ENCODE results near the gene NDRG4. TPM values are rescaled to one million over a fixed set of nuclear protein-coding genes. Genes with fewer than 3 reads are reported as not detected.

NDRG4 gene
- polyA plus RNA-seq, 1 of the 3 experiments (the other 2 are of a cell fraction), result 52.0 TPM

DNA sequence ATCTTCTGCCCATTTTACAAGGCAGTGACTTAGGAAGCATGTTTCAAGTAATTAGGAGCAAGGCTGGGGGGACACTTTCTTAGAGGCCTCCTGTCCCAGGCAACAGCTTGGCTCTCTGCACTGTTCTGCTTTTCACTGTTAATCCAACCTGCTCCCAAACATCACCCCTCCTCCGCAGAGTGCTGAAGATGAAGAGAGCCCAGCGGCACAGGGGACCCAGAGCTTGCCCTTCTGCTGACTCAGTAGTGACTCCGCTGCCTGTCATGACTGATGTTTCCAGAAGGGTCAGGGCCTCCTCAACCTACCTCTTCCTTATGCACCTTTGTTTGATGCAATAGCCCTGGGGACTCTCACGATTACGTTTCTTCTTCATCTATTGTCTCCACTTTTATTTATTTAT lies 38.9 kb upstream of the NDRG4 start (continued):
- no peak for TF ChIP-seq MEF2A (IDR thresholded peaks at IDR 0.05; ENCODE audit: borderline replicate concordance, low read depth)

DNA sequence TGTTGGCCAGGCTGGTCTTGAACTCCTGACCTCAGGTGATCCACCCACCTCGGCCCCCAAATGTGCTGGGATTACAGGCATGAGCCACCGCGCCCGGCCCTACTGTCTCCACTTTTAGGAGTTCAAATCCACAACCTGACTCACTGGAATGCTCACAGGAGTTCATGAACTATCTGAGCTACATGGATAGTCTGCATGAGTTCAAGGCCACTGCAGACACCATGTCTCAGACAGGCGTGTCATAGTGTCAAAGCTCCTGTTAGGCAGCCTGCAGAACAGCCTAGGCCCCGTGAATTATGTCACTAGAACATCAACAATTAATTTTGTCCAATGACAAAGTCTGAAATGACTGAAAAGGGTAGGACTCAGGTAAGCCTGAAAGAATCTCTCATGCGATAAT lies 38.3 kb upstream of the NDRG4 start:
- Histone ChIP-seq H3K4me3 (ENCODE audit: low read depth in 2 of 2, low read length in 1 of 2) (no peak overlapping the region), H3K4me1 (ENCODE audit: control insufficient read depth in 1 of 2, insufficient read depth in 2 of 2, low read depth in 1 of 2, low read length in 1 of 2) (peaks cover 0 to 5% of the 10 kb centered on the region in 2 experiments; a peak in 1 of 4 replicates), H3K27ac (ENCODE audit: low read depth in 2 of 2, low read length in 1 of 2) (no peak overlapping the region), H4K20me1 (ENCODE audit: insufficient read depth) (no peaks in the 10 kb centered on the region), H3F3A (replicated peaks; ENCODE audit: insufficient read depth) (no peaks in the 10 kb centered on the region), H2AFZ (ENCODE audit: low read depth) (no peak overlapping the region), H3K27me3 (ENCODE audit: insufficient read depth) (peaks cover 36% of the 10 kb centered on the region), H3K36me3 (replicated peaks in 1 of 2; ENCODE audit: control insufficient read depth in 1 of 2, insufficient read depth in 2 of 2, low read length in 1 of 2) (no peaks in the 10 kb centered on the region), H3K4me2 (no peak overlapping the region), H3K9me2 (no peaks in the 10 kb centered on the region), H3K9ac (no peak overlapping the region), H3K9me3 (no peaks in the 10 kb centered on the region), H3K79me2 (ENCODE audit: insufficient read depth) (no peaks in the 10 kb centered on the region)
- WGBS (ENCODE audit: low lambda C conversion rate), result 97% methylated on average over 7 of the region's 7 CpGs
- TF ChIP-seq EP300 (IDR thresholded peaks at IDR 0.05; ENCODE audit: borderline replicate concordance in 1 of 2, low read depth in 1 of 2, low read length in 1 of 2), result no peak
- no peak for TF ChIP-seq GATA2 (CRISPR knock-in tag; IDR thresholded peaks at IDR 0.05)
- TF ChIP-seq, protein P1, sequence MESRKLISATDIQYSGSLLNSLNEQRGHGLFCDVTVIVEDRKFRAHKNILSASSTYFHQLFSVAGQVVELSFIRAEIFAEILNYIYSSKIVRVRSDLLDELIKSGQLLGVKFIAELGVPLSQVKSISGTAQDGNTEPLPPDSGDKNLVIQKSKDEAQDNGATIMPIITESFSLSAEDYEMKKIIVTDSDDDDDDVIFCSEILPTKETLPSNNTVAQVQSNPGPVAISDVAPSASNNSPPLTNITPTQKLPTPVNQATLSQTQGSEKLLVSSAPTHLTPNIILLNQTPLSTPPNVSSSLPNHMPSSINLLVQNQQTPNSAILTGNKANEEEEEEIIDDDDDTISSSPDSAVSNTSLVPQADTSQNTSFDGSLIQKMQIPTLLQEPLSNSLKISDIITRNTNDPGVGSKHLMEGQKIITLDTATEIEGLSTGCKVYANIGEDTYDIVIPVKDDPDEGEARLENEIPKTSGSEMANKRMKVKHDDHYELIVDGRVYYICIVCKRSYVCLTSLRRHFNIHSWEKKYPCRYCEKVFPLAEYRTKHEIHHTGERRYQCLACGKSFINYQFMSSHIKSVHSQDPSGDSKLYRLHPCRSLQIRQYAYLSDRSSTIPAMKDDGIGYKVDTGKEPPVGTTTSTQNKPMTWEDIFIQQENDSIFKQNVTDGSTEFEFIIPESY (IDR thresholded peaks at IDR 0.05; ENCODE audit: borderline replicate concordance, low read depth), result no peak
- no peak for TF ChIP-seq MEF2A (IDR thresholded peaks at IDR 0.05; ENCODE audit: borderline replicate concordance, low read depth)
- no peak for TF ChIP-seq SIN3A (IDR thresholded peaks at IDR 0.05; ENCODE audit: borderline replicate concordance, low read depth, low read length)
- TF ChIP-seq, protein P2, sequence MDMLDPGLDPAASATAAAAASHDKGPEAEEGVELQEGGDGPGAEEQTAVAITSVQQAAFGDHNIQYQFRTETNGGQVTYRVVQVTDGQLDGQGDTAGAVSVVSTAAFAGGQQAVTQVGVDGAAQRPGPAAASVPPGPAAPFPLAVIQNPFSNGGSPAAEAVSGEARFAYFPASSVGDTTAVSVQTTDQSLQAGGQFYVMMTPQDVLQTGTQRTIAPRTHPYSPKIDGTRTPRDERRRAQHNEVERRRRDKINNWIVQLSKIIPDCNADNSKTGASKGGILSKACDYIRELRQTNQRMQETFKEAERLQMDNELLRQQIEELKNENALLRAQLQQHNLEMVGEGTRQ (IDR thresholded peaks at IDR 0.05; ENCODE audit: borderline replicate concordance, low read depth, low read length), result no peak
- TF ChIP-seq, protein P3, sequence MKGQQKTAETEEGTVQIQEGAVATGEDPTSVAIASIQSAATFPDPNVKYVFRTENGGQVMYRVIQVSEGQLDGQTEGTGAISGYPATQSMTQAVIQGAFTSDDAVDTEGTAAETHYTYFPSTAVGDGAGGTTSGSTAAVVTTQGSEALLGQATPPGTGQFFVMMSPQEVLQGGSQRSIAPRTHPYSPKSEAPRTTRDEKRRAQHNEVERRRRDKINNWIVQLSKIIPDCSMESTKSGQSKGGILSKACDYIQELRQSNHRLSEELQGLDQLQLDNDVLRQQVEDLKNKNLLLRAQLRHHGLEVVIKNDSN (IDR thresholded peaks at IDR 0.05; ENCODE audit: borderline replicate concordance, low read depth), result no peak
- no peak for TF ChIP-seq JUND (IDR thresholded peaks at IDR 0.05)
- TF ChIP-seq, protein P4, sequence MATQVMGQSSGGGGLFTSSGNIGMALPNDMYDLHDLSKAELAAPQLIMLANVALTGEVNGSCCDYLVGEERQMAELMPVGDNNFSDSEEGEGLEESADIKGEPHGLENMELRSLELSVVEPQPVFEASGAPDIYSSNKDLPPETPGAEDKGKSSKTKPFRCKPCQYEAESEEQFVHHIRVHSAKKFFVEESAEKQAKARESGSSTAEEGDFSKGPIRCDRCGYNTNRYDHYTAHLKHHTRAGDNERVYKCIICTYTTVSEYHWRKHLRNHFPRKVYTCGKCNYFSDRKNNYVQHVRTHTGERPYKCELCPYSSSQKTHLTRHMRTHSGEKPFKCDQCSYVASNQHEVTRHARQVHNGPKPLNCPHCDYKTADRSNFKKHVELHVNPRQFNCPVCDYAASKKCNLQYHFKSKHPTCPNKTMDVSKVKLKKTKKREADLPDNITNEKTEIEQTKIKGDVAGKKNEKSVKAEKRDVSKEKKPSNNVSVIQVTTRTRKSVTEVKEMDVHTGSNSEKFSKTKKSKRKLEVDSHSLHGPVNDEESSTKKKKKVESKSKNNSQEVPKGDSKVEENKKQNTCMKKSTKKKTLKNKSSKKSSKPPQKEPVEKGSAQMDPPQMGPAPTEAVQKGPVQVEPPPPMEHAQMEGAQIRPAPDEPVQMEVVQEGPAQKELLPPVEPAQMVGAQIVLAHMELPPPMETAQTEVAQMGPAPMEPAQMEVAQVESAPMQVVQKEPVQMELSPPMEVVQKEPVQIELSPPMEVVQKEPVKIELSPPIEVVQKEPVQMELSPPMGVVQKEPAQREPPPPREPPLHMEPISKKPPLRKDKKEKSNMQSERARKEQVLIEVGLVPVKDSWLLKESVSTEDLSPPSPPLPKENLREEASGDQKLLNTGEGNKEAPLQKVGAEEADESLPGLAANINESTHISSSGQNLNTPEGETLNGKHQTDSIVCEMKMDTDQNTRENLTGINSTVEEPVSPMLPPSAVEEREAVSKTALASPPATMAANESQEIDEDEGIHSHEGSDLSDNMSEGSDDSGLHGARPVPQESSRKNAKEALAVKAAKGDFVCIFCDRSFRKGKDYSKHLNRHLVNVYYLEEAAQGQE (IDR thresholded peaks at IDR 0.05; ENCODE audit: low read depth, low read length), result no peak
- no peak for TF ChIP-seq TAF1 (IDR thresholded peaks at IDR 0.05; ENCODE audit: borderline replicate concordance, low read depth, low read length)
- TF ChIP-seq CHD2 (IDR thresholded peaks at IDR 0.05; ENCODE audit: low read length, partially characterized antibody), result no peak
- TF ChIP-seq GABPA (IDR thresholded peaks at IDR 0.05; ENCODE audit: low read depth), result no peak
- TF ChIP-seq FOXJ3 (CRISPR knock-in tag; IDR thresholded peaks at IDR 0.05), result no peak
- no peak for TF ChIP-seq RCOR1 (IDR thresholded peaks at IDR 0.05; ENCODE audit: low read length)
- TF ChIP-seq FOXM1 (IDR thresholded peaks at IDR 0.05; ENCODE audit: low read depth), result no peak
- no peak for TF ChIP-seq RAD21 (IDR thresholded peaks at IDR 0.05; ENCODE audit: low read length)
- TF ChIP-seq YY1 (IDR thresholded peaks at IDR 0.05; ENCODE audit: low read depth), result no peak
- ChIA-PET POLR2A (no interaction called here), CTCF (interaction anchor here (1.0 to 3.1 kb wide), 3 partner anchors 10 to 125 kb away, joined by 4 to 16 read pairs (median 5); no protein-coding TSS in a partner anchor)
- DNase-seq, result no peak

Data from SK-N-SH (cell line).